HEK293 (cell line): ENCODE data around the gene C4BPB.

ENCODE experiments used
- CTCF ChIA-PET: fragments of 350-600 bp; formaldehyde crosslinking; extraction: SDS; loops from one replicate; lab custom pipeline; 2021; ENCODE audit warnings: antibody characterized with exemption; lab: Yijun Ruan, JAX
- POLR2A ChIA-PET: fragments of 300-600 bp; formaldehyde crosslinking; extraction: SDS; loops from one replicate; lab custom pipeline; 2020; ENCODE audit warnings: antibody characterized with exemption, inconsistent platforms; lab: Yijun Ruan, JAX
- H3K27ac ChIP-seq: fragments of 200-500 bp; sonication (Bioruptor generic); 2 replicates; pipeline ENCODE4 v1.5.1; 2014; ENCODE audit warnings: low read depth, low read length, control low read depth, inconsistent platforms; ENCODE audit errors: extremely low read depth
- H3K36me3 ChIP-seq, 2 experiments: fragments of 200-500 bp in 1 of 2; sonication (Bioruptor generic) in 1 of 2; 1 replicate in 1 of 2; 2 replicates in 1 of 2; pipeline ENCODE4 v1.5.1; 2014 to 2017; ENCODE audit warnings: inconsistent platforms in 2 of 2, low read length in 2 of 2; ENCODE audit not compliant: control insufficient read depth in 2 of 2, insufficient read depth in 1 of 2
- H3K4me1 ChIP-seq: fragments of 200-500 bp; sonication (Bioruptor generic); 2 replicates; pipeline ENCODE4 v1.5.1; 2014; ENCODE audit warnings: mild to moderate bottlenecking, low read length, inconsistent platforms; ENCODE audit not compliant: control insufficient read depth, insufficient read depth
- H3K4me3 ChIP-seq: 2 replicates; pipeline ENCODE4 v1.5.1; 2011; ENCODE audit warnings: low read depth, mild to moderate bottlenecking, control low read depth, low read length, moderate library complexity
- H3K9me3 ChIP-seq: fragments of 200-500 bp; sonication (Bioruptor generic); 2 replicates; pipeline ENCODE4 v1.5.1; 2014; ENCODE audit warnings: low read depth, low read length, inconsistent platforms; ENCODE audit not compliant: control insufficient read depth, insufficient read depth
- GLI2 ChIP-seq: fragments of 450-650 bp; formaldehyde crosslinking; IDR thresholded peaks from 2 replicates; pipeline ENCODE4; 2017; ENCODE audit warnings: missing biosample characterization, missing genetic modification characterization, low read depth, borderline replicate concordance
- HOXD13 ChIP-seq: sonication (generic); formaldehyde crosslinking; IDR thresholded peaks from 2 replicates; pipeline ENCODE4 v1.8.0; 2022; ENCODE audit warnings: missing genetic modification reagents, borderline replicate concordance
- KLF1 ChIP-seq: fragments of 450-650 bp; formaldehyde crosslinking; IDR thresholded peaks from 2 replicates; pipeline ENCODE4 v1.5.1; 2016; ENCODE audit warnings: missing biosample characterization, missing genetic modification characterization
- PRDM2 ChIP-seq: fragments of 450-650 bp; formaldehyde crosslinking; IDR thresholded peaks from 2 replicates; pipeline ENCODE4 v1.5.1; 2016; ENCODE audit warnings: missing biosample characterization, missing genetic modification characterization, borderline replicate concordance
- SETDB1 ChIP-seq: IDR thresholded peaks from one replicate; pipeline ENCODE4 v1.6.1; 2017; ENCODE audit warnings: mild to moderate bottlenecking, low read length, moderate library complexity, mixed read lengths; ENCODE audit not compliant: insufficient read length
- WT1 ChIP-seq: fragments of 450-650 bp; formaldehyde crosslinking; IDR thresholded peaks from 2 replicates; pipeline ENCODE4 v1.5.1; 2016; ENCODE audit warnings: missing biosample characterization, missing genetic modification characterization
- ZBTB20 ChIP-seq: fragments of 450-650 bp; formaldehyde crosslinking; IDR thresholded peaks from 2 replicates; pipeline ENCODE4 v1.5.1; 2016; ENCODE audit warnings: missing biosample characterization, missing genetic modification characterization
- ZFP69B ChIP-seq: fragments of 450-650 bp; formaldehyde crosslinking; IDR thresholded peaks from 2 replicates; pipeline ENCODE4 v1.5.1; 2016; ENCODE audit warnings: missing biosample characterization, missing genetic modification characterization
- ZNF174 ChIP-seq: fragments of 450-650 bp; formaldehyde crosslinking; IDR thresholded peaks from 2 replicates; pipeline ENCODE4 v1.5.0; 2017; ENCODE audit warnings: missing biosample characterization, mild to moderate bottlenecking, missing genetic modification characterization
- ZNF175 ChIP-seq: fragments of 450-650 bp; formaldehyde crosslinking; IDR thresholded peaks from 2 replicates; pipeline ENCODE4 v1.5.1; 2016; ENCODE audit warnings: missing biosample characterization, missing genetic modification characterization
- ZNF366 ChIP-seq: fragments of 450-650 bp; formaldehyde crosslinking; conservative IDR thresholded peaks from 2 replicates; pipeline ENCODE4 v1.5.1; 2016; ENCODE audit warnings: missing biosample characterization, missing genetic modification characterization
- ZNF398 ChIP-seq: fragments of 450-650 bp; formaldehyde crosslinking; IDR thresholded peaks from 2 replicates; pipeline ENCODE4 v1.5.1; 2017; ENCODE audit warnings: missing biosample characterization, missing genetic modification characterization
- ZNF660 ChIP-seq: fragments of 450-650 bp; IDR thresholded peaks from 2 replicates; pipeline ENCODE4 v1.5.1; 2018; ENCODE audit warnings: missing biosample characterization, mild to moderate bottlenecking, missing genetic modification characterization
- ZXDB ChIP-seq: fragments of 450-650 bp; formaldehyde crosslinking; IDR thresholded peaks from 2 replicates; pipeline ENCODE4 v1.5.1; 2016; ENCODE audit warnings: missing biosample characterization, missing genetic modification characterization

The C4BPB gene

GRCh38 chr1:207091200-207091908 lies 2.7 kb downstream of the C4BPB start:
- ChIA-PET POLR2A (no interaction called here), CTCF (interaction anchor here (0.6 to 0.8 kb wide), 2 partner anchors 427 to 438 kb away, joined by 3 read pairs; no protein-coding TSS in a partner anchor)
- TF ChIP-seq SETDB1 (no peak), ZNF174 (tag by site-specific recombination) (no peak), ZNF398 (no peak), ZNF366 (tag by site-specific recombination) (no peak), ZNF175 (tag by site-specific recombination) (no peak), HOXD13 (CRISPR knock-in tag) (no peak), KLF1 (tag by site-specific recombination) (no peak)
- H3K4me1 ChIP-seq, result no peaks in the 10 kb centered on the region
- no peaks in the 10 kb centered on the region for H3K36me3 ChIP-seq
- no peak overlapping the region for H3K27ac ChIP-seq
- H3K9me3 ChIP-seq, result no peaks in the 10 kb centered on the region
- H3K4me3 ChIP-seq, result no peak overlapping the region

GRCh38 chr1:207093944-207094343 lies 5.3 kb downstream of the C4BPB start:
- Histone ChIP-seq H3K9me3 (no peaks in the 10 kb centered on the region), H3K4me3 (no peak overlapping the region), H3K4me1 (no peaks in the 10 kb centered on the region), H3K27ac (no peak overlapping the region), H3K36me3 (no peaks in the 10 kb centered on the region)
- ChIA-PET CTCF (interaction anchor here (0.7 to 1.5 kb wide), 2 partner anchors 11 to 347 kb away, joined by 3 to 8 read pairs; no protein-coding TSS in a partner anchor), POLR2A (no interaction called here)
- TF ChIP-seq GLI2 (tag by site-specific recombination), result no peak
- no peak for TF ChIP-seq ZXDB (tag by site-specific recombination)
- TF ChIP-seq ZFP69B, result no peak
- TF ChIP-seq ZNF175 (tag by site-specific recombination), result no peak
- TF ChIP-seq ZBTB20 (tag by site-specific recombination), result no peak
- no peak for TF ChIP-seq WT1 (tag by site-specific recombination)
- TF ChIP-seq ZNF660, result no peak
- TF ChIP-seq PRDM2 (tag by site-specific recombination), result no peak
